Mesothelial cell of epicardium (in vitro differentiated cells): ENCODE results near the gene ANO6. TPM values are rescaled to one million over a fixed set of nuclear protein-coding genes. Genes with fewer than 3 reads are reported as not detected.
A peak's percentile ranks its signal among the peaks of the same experiment; 100 is the strongest.

Experiments used
- DNase-seq, 2 experiments: peaks; one replicate each; pipeline ENCODE4 v3.0.0; 2021; ENCODE audit warnings: low spot score in 2 of 2; ENCODE audit not compliant: unreplicated experiment in 2 of 2
- H3K27ac Mint-ChIP-seq: 2 replicates; pipeline ENCODE4 v1.8.0; 2021; ENCODE audit warnings: mixed read lengths
- H3K27me3 Mint-ChIP-seq: 2 replicates; pipeline ENCODE4 v1.8.0; 2021; ENCODE audit warnings: low read depth, mixed read lengths
- H3K36me3 Mint-ChIP-seq: 2 replicates; pipeline ENCODE4 v1.8.0; 2021; ENCODE audit warnings: mixed read lengths
- H3K4me1 Mint-ChIP-seq: 2 replicates; pipeline ENCODE4 v1.8.0; 2021; ENCODE audit warnings: mixed read lengths
- H3K4me3 Mint-ChIP-seq: 2 replicates; pipeline ENCODE4 v1.8.0; 2021; ENCODE audit warnings: mild to moderate bottlenecking, moderate library complexity, mixed read lengths
- H3K9me3 Mint-ChIP-seq: 2 replicates; pipeline ENCODE4 v1.8.0; 2021; ENCODE audit warnings: mixed read lengths
- CTCF ChIP-seq: fragments of 200-600 bp; sonication (generic); IDR thresholded peaks from one replicate; pipeline ENCODE4 v1.5.0; 2021; ENCODE audit warnings: antibody characterized with exemption; ENCODE audit not compliant: unreplicated experiment
- total RNA-seq: library from RNA; stranded (reverse); gene quantifications from 3 replicates; pipeline ENCODE4 v1.2.1, GENCODE V29; 2021

Gene ANO6
- total RNA-seq, 1 donor from 2014 or later: 41.1 TPM

DNA sequence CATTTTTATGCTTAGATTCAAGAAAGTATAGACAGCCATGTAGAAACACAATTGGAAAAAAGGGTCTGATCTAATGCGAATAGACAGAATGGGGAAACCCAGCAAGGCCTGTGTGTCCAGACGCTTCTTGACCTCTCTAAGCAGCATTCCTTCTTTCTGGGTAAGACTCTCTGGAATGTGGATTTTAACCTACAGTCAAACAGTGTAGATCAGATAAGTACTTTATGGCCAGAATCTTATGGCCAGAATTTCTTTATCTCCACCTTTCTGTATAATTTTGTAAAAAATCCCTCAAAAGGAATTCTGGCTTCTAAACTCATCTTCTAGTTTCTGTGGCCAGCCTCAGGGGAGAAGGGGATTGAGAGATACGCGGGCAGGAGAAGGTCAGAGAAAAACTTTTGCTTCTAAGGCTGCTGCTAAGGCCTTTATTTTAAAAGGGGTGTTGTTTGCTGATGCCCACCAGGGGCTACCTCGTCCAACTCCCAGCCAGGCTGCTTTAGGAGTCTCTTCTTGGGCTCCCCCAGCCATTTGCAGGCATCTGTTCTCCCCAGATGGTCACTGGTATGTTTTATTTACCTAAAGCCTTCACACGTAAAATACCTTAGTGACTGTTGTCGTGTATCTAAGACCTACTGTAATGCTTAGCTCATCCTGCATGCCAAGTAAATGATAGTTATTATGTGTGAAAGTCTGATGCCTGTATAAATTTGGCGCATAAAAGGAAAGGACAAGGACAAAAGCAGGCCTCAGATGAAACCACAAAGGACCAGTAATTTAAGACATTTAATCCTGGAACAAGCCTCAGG, 68.4 kb downstream of the ANO6 start:
- TF ChIP-seq CTCF: no peak
- Mint-ChIP-seq H3K4me1 (peaks cover 56% of the 10 kb centered on the region), H3K4me3 (no peak overlapping the region)

DNA sequence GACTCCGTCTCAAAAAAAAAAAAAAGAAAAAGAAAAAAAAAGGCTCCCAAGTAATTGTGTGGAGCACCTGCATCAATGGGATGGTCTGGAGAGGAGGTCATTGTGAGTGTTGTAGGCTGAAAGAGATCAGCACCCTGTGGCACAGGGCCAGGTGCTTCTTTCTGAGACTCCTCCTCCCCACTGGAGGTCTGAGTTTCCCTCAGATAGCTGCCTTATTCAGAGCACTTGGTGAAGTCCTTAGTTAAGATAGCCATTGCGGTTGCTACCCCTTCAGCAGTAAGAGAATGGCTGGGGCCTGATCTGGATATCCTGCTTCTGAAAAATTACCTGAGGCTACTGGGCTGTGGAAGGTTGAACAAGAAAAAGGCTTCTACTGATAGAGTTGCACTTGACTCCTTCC, 69.8 kb downstream of the ANO6 start:
- peaks cover 48% of the 10 kb centered on the region for H3K4me1 Mint-ChIP-seq
- DNase-seq: no peak
- peaks cover 14% of the 10 kb centered on the region for H3K36me3 Mint-ChIP-seq
- H3K9me3 Mint-ChIP-seq: peaks cover 11% of the 10 kb centered on the region
- H3K27me3 Mint-ChIP-seq: no peaks in the 10 kb centered on the region
- H3K4me3 Mint-ChIP-seq: no peak overlapping the region
- TF ChIP-seq CTCF: no peak
- no peak overlapping the region for H3K27ac Mint-ChIP-seq

More for the DNA sequence above, 68.4 kb downstream of the ANO6 start:
- no peaks in the 10 kb centered on the region for H3K27me3 Mint-ChIP-seq
- H3K9me3 Mint-ChIP-seq: peaks cover 10% of the 10 kb centered on the region
- DNase-seq: no peak
- H3K27ac Mint-ChIP-seq: peak overlapping the region; percentile 92
- peaks cover 13% of the 10 kb centered on the region for H3K36me3 Mint-ChIP-seq

GRCh38 chr12:45286621-45287020, 70.7 kb downstream of the ANO6 start:
- TF ChIP-seq CTCF: no peak
- Mint-ChIP-seq H3K36me3 (peaks cover 13% of the 10 kb centered on the region), H3K9me3 (peaks cover 8% of the 10 kb centered on the region), H3K4me3 (no peak overlapping the region), H3K4me1 (peaks cover 48% of the 10 kb centered on the region), H3K27me3 (no peaks in the 10 kb centered on the region), H3K27ac (no peak overlapping the region)
- DNase-seq: no peak

DNA sequence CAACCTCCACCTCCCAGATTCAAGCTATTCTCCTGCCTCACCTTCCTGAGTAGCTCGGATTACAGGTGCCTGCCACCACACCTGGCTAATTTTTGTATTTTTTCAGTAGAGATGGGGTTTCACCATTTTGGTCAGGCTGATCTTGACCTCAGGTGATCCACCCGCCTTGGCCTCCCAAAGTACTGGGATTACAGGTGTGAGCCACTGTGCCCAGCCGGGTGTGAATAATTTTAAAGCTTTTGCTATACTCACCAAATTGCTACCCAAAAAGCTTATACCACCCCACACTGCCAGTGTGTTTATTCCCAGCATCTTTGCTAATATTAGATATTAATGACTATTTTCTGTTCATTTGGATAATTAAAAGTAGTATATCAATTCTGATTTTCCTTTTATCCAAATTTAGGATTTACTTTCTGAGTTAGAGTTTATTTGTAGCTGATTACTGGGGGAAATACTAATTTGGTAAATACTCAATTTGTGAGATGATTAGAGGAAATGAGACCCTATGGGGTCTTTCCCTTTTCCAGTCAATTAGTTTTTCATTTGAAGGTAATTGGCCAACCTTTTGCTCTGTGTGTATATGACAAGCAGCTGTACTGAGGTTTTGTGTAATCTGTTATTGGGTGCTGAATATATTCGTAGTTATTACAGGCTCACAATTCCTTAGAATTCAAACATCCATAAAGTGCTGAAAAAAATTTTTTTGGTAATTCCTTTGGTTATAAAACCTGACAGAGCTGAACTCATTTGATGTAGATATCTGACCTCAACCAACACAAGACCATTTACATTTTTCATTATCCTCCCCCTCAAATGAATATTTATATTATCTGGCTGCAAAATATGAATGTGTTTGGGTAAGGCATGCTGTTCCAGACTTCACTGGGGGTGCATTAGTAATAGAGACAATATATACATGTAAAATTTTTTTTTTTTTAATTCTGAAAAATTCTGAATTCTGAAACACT, 73.6 kb downstream of the ANO6 start:
- Mint-ChIP-seq H3K27me3 (no peaks in the 10 kb centered on the region), H3K27ac (no peak overlapping the region), H3K9me3 (peaks cover 3% of the 10 kb centered on the region), H3K4me1 (peaks cover 39% of the 10 kb centered on the region), H3K36me3 (peaks cover 4% of the 10 kb centered on the region), H3K4me3 (no peak overlapping the region)
- no peak for TF ChIP-seq CTCF
- DNase-seq: no peak

GRCh38 chr12:45290216-45290605, 74.3 kb downstream of the ANO6 start:
- peaks cover 4% of the 10 kb centered on the region for H3K36me3 Mint-ChIP-seq
- no peaks in the 10 kb centered on the region for H3K27me3 Mint-ChIP-seq
- peaks cover 3% of the 10 kb centered on the region for H3K9me3 Mint-ChIP-seq
- H3K27ac Mint-ChIP-seq: no peak overlapping the region
- no peak for TF ChIP-seq CTCF
- no peak overlapping the region for H3K4me3 Mint-ChIP-seq
- peaks cover 34% of the 10 kb centered on the region for H3K4me1 Mint-ChIP-seq
- DNase-seq: no peak
